GM18498 (cell line): ENCODE data around the gene P4HB.

Experiments used
- ATAC-seq: cut with Tn5 transposase; IDR thresholded peaks from one replicate; pipeline ENCODE4 v1.9.1; 2021; ENCODE audit warnings: mild to moderate bottlenecking, moderate library complexity; ENCODE audit not compliant: unreplicated experiment

Gene P4HB

GRCh38 chr17:81794509-81794908 is 65.8 kb downstream of the P4HB start:
- no peak for ATAC-seq

GRCh38 chr17:81794074-81794476 is 66.3 kb downstream of the P4HB start:
- ATAC-seq, result no peak
